MM.1S (cell line): ENCODE results near the gene AAR2.
A peak's percentile ranks its signal among the peaks of the same experiment; 100 is the strongest.

Experiments used
- DNase-seq: peaks from one replicate; pipeline ENCODE4 v3.0.0-alpha.2; 2015
- H2AFZ ChIP-seq: fragments of 300-600 bp; sonication (generic); 2 replicates; pipeline ENCODE4 v1.6.0; 2016; ENCODE audit warnings: antibody characterized with exemption, low read length
- H3F3A ChIP-seq: fragments of 300-600 bp; sonication (generic); 2 replicates; pipeline ENCODE4 v1.6.1; 2016; ENCODE audit warnings: mild to moderate bottlenecking, antibody characterized with exemption, low read length, moderate library complexity, mixed read lengths; ENCODE audit not compliant: insufficient read depth
- H3K27ac ChIP-seq: fragments of 300-600 bp; sonication (generic); 2 replicates; pipeline ENCODE4 v1.5.1; 2016; ENCODE audit warnings: mild to moderate bottlenecking, low read length
- H3K27me3 ChIP-seq: fragments of 300-600 bp; sonication (generic); replicated peaks from 2 replicates; pipeline ENCODE4 v1.6.0; 2016; ENCODE audit warnings: low read length; ENCODE audit not compliant: insufficient read depth
- H3K36me3 ChIP-seq: fragments of 300-600 bp; sonication (generic); replicated peaks from 2 replicates; pipeline ENCODE4 v1.6.1; 2016; ENCODE audit warnings: mild to moderate bottlenecking, low read length, mixed read lengths; ENCODE audit not compliant: insufficient read depth
- H3K4me1 ChIP-seq: fragments of 300-600 bp; sonication (generic); 2 replicates; pipeline ENCODE4 v1.6.1; 2016; ENCODE audit warnings: low read length, mixed read lengths
- H3K4me2 ChIP-seq: fragments of 300-600 bp; sonication (generic); 2 replicates; pipeline ENCODE4 v1.6.0; 2016; ENCODE audit warnings: low read depth, low read length
- H3K4me3 ChIP-seq: fragments of 300-600 bp; sonication (generic); 2 replicates; pipeline ENCODE4 v1.5.1; 2016; ENCODE audit warnings: low read length, mixed read lengths
- H3K79me2 ChIP-seq: fragments of 300-600 bp; sonication (generic); 2 replicates; pipeline ENCODE4 v1.6.1; 2016; ENCODE audit warnings: mixed run types, low read length, mixed read lengths
- H3K9ac ChIP-seq: fragments of 300-600 bp; sonication (generic); 2 replicates; pipeline ENCODE4 v1.6.1; 2016; ENCODE audit warnings: low read length, mixed read lengths
- H3K9me2 ChIP-seq: fragments of 300-600 bp; sonication (generic); replicated peaks from 2 replicates; pipeline ENCODE4 v1.6.1; 2016; ENCODE audit warnings: mild to moderate bottlenecking, low read length, mixed read lengths; ENCODE audit not compliant: insufficient read depth
- H3K9me3 ChIP-seq: fragments of 300-600 bp; sonication (generic); replicated peaks from 2 replicates; pipeline ENCODE4 v1.6.1; 2016; ENCODE audit warnings: mild to moderate bottlenecking, low read length, mixed read lengths; ENCODE audit not compliant: insufficient read depth
- H4K20me1 ChIP-seq: fragments of 300-600 bp; sonication (generic); 2 replicates; pipeline ENCODE4 v1.6.1; 2016; ENCODE audit warnings: mild to moderate bottlenecking, low read length, moderate library complexity, mixed read lengths; ENCODE audit not compliant: insufficient read depth
- EZH2 ChIP-seq: fragments of 300-600 bp; sonication (generic); optimal IDR thresholded peaks from 2 replicates; pipeline ENCODE3; 2017; ENCODE audit warnings: low read depth, mild to moderate bottlenecking, antibody characterized with exemption, low read length, mixed read lengths
- EZH2phosphoT487 ChIP-seq: fragments of 300-600 bp; sonication (generic); IDR thresholded peaks from 2 replicates; pipeline ENCODE4 v1.6.1; 2018; ENCODE audit warnings: antibody characterized with exemption, low read length
- TF ChIP-seq, protein P1 (sequence below): fragments of 300-600 bp; sonication (generic); IDR thresholded peaks from 2 replicates; pipeline ENCODE4 v1.5.1; 2016; ENCODE audit warnings: antibody characterized with exemption, low read length, mixed read lengths

The AAR2 gene

DNA sequence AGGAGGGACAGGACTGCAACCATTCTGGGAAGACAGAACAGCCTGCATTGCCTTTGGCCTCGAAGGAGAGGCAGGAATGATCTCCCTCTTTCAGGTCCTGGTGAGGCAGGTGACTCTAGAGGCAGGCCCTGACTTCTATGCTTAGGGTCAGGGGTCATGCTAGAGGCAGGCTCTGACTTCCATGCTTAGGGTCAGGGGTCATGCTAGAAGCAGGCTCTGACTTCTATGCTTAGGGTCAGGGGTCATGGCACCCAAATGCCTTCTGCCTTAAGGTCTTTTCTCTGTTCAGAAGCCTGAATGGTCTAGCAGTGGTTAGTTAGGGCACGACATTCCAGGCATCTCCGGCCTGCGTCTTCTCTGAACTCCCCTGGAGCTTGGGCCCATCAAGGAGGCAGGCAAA, 35.1 kb upstream of the AAR2 start:
- H3K4me3 ChIP-seq: no peak overlapping the region
- H3K79me2 ChIP-seq: no peaks in the 10 kb centered on the region
- H3K9me2 ChIP-seq: no peaks in the 10 kb centered on the region
- H3K9ac ChIP-seq: no peak overlapping the region
- H3K36me3 ChIP-seq: no peaks in the 10 kb centered on the region
- no peaks in the 10 kb centered on the region for H3K27me3 ChIP-seq
- no peak overlapping the region for H3K4me2 ChIP-seq
- no peaks in the 10 kb centered on the region for H3F3A ChIP-seq
- H4K20me1 ChIP-seq: no peaks in the 10 kb centered on the region
- H3K4me1 ChIP-seq: no peaks in the 10 kb centered on the region
- no peak overlapping the region for H2AFZ ChIP-seq
- no peaks in the 10 kb centered on the region for H3K9me3 ChIP-seq
- TF ChIP-seq EZH2: no peak
- TF ChIP-seq EZH2phosphoT487: no peak
- TF ChIP-seq, protein P1, sequence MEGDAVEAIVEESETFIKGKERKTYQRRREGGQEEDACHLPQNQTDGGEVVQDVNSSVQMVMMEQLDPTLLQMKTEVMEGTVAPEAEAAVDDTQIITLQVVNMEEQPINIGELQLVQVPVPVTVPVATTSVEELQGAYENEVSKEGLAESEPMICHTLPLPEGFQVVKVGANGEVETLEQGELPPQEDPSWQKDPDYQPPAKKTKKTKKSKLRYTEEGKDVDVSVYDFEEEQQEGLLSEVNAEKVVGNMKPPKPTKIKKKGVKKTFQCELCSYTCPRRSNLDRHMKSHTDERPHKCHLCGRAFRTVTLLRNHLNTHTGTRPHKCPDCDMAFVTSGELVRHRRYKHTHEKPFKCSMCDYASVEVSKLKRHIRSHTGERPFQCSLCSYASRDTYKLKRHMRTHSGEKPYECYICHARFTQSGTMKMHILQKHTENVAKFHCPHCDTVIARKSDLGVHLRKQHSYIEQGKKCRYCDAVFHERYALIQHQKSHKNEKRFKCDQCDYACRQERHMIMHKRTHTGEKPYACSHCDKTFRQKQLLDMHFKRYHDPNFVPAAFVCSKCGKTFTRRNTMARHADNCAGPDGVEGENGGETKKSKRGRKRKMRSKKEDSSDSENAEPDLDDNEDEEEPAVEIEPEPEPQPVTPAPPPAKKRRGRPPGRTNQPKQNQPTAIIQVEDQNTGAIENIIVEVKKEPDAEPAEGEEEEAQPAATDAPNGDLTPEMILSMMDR: no peak
- no peak overlapping the region for H3K27ac ChIP-seq
- no peak for DNase-seq

DNA sequence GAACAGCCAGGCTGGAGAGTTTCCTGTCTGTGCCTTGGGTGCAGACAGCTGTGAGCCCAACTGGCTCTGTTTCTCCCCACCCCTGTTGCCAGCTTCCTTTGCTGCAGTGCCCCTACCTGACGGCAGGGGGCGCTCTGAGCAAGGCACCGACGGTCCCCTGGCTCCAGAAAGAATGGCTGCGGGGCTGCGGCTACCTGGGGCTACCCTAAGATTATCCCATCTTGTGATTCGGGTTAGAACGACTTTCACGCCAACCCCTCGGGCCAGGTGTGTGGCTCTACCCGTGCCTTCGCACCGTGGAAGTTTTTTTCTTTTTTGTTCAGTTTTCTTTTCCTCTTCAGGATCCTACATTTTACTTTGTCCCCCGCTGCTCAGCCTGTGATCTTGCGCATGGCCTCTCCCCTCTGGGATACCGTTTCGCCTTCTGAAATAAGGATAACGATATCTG, 33.4 kb upstream of the AAR2 start:
- no peak overlapping the region for H3K4me2 ChIP-seq
- peak; percentile 61 for DNase-seq
- H3K9me3 ChIP-seq: no peaks in the 10 kb centered on the region
- no peak overlapping the region for H3K27ac ChIP-seq
- H3K79me2 ChIP-seq: no peaks in the 10 kb centered on the region
- H3K36me3 ChIP-seq: no peaks in the 10 kb centered on the region
- H2AFZ ChIP-seq: no peak overlapping the region
- TF ChIP-seq, protein P1: peak; percentile 98
- no peak for TF ChIP-seq EZH2phosphoT487
- H3K9ac ChIP-seq: no peak overlapping the region
- H3K4me1 ChIP-seq: no peaks in the 10 kb centered on the region
- H3K27me3 ChIP-seq: no peaks in the 10 kb centered on the region
- no peaks in the 10 kb centered on the region for H3K9me2 ChIP-seq
- no peak overlapping the region for H3K4me3 ChIP-seq
- no peaks in the 10 kb centered on the region for H4K20me1 ChIP-seq
- H3F3A ChIP-seq: no peaks in the 10 kb centered on the region

DNA sequence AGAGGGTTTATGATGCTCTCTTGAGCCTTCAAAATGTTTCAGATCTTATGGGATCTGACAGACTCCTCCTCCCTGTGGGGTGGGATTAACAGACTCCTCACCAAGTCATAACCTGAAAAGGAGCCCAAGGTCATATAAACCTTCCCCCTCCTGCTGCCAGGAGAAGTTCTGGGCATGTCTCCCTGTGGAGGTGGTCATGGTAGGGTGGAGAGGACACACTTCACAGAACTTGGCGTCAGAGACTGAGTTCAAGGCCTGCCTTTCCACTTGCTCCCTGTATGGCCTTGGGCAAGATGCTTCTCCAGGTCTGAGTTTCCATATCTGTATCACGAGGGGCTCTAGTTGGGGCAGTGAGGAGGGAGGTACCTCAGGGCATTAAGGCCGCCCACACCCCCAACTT, 32.4 kb upstream of the AAR2 start:
- DNase-seq: no peak
- Histone ChIP-seq H3K27ac (no peak overlapping the region), H3K36me3 (no peaks in the 10 kb centered on the region), H3K4me3 (no peak overlapping the region), H2AFZ (no peak overlapping the region), H3F3A (no peaks in the 10 kb centered on the region), H3K9me3 (no peaks in the 10 kb centered on the region), H3K9ac (no peak overlapping the region), H3K9me2 (no peaks in the 10 kb centered on the region), H3K4me1 (no peaks in the 10 kb centered on the region), H3K79me2 (no peaks in the 10 kb centered on the region), H3K27me3 (no peaks in the 10 kb centered on the region), H3K4me2 (no peak overlapping the region), H4K20me1 (no peaks in the 10 kb centered on the region)
- TF ChIP-seq EZH2phosphoT487 (no peak), EZH2 (no peak)
- TF ChIP-seq, protein P1: no peak

DNA sequence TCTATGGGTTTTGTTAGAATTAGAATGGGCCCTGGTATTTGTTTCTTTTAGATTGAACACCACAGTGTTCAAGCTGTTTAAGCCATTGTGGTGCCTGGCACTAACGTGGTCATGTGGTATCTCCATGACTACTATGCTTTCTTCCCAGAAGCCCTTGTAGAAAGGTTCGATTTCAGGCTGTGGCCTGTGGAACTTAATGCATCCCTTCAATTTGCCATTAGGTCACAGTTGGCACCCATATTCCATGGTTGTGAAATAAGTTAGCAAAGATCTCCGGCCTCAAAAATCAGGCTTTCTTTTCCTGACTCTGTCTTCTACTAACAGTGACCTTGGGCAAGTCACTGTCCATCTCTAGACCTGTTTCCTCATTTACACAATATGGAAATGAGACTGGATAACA, 31.3 kb upstream of the AAR2 start:
- no peaks in the 10 kb centered on the region for H3K9me3 ChIP-seq

More for the DNA sequence above, 31.3 kb upstream of the AAR2 start:
- Histone ChIP-seq H3K27ac (no peak overlapping the region), H2AFZ (no peak overlapping the region), H3K36me3 (no peaks in the 10 kb centered on the region), H3K79me2 (no peaks in the 10 kb centered on the region), H3F3A (no peaks in the 10 kb centered on the region), H3K9me2 (no peaks in the 10 kb centered on the region), H4K20me1 (no peaks in the 10 kb centered on the region), H3K27me3 (no peaks in the 10 kb centered on the region), H3K9ac (no peak overlapping the region), H3K4me2 (no peak overlapping the region), H3K4me3 (no peak overlapping the region), H3K4me1 (no peaks in the 10 kb centered on the region)
- no peak for DNase-seq
- TF ChIP-seq, protein P1: no peak
- TF ChIP-seq EZH2 (no peak), EZH2phosphoT487 (no peak)
